ENCODE results near the gene IPO13.

Gene IPO13

GRCh38 chr1:43957407-43958040, 10.8 kb downstream of the IPO13 start:
- no peak for DNase-seq (ENCODE audit: low read depth in 2 of 2)
- no peak for TF ChIP-seq CTCF (IDR thresholded peaks at IDR 0.05; ENCODE audit: low read depth, low read length)
- H3K4me3 ChIP-seq (replicated peaks in 1 of 2; ENCODE audit: low read depth in 2 of 2, low read length in 2 of 2), result no peak overlapping the region

- no peak for TF ChIP-seq CTCF (IDR thresholded peaks at IDR 0.05; ENCODE audit: low read depth, low read length)
- H3K4me3 ChIP-seq (replicated peaks in 1 of 2; ENCODE audit: low read depth in 2 of 2, low read length in 2 of 2), result no peak overlapping the region
- no peak for DNase-seq (ENCODE audit: low read depth in 2 of 2)
Measured at GRCh38 chr1:43958351-43959255, 11.9 kb downstream of the IPO13 start.

GRCh38 chr1:43960798-43961197, 14.0 kb downstream of the IPO13 start:
- no peak overlapping the region for H3K4me3 ChIP-seq (replicated peaks in 1 of 2; ENCODE audit: low read depth in 2 of 2, low read length in 2 of 2)
- no peak for TF ChIP-seq CTCF (IDR thresholded peaks at IDR 0.05; ENCODE audit: low read depth, low read length)

GRCh38 chr1:43961692-43962091, 14.9 kb downstream of the IPO13 start:
- DNase-seq (ENCODE audit: low read depth in 2 of 2), result no peak
- no peak for TF ChIP-seq CTCF (IDR thresholded peaks at IDR 0.05; ENCODE audit: low read depth, low read length)
- H3K4me3 ChIP-seq (replicated peaks in 1 of 2; ENCODE audit: low read depth in 2 of 2, low read length in 2 of 2), result no peak overlapping the region

More at GRCh38 chr1:43960798-43961197, 14.0 kb downstream of the IPO13 start:
- DNase-seq (ENCODE audit: low read depth in 2 of 2), result no peak

GRCh38 chr1:43962324-43962723, 15.6 kb downstream of the IPO13 start:
- DNase-seq (ENCODE audit: low read depth in 2 of 2), result no peak
- no peak for TF ChIP-seq CTCF (IDR thresholded peaks at IDR 0.05; ENCODE audit: low read depth, low read length)
- H3K4me3 ChIP-seq (replicated peaks in 1 of 2; ENCODE audit: low read depth in 2 of 2, low read length in 2 of 2), result no peak overlapping the region

GRCh38 chr1:43963006-43963405, 16.3 kb downstream of the IPO13 start:
- no peak for DNase-seq (ENCODE audit: low read depth in 2 of 2)
- H3K4me3 ChIP-seq (replicated peaks in 1 of 2; ENCODE audit: low read depth in 2 of 2, low read length in 2 of 2), result no peak overlapping the region
- TF ChIP-seq CTCF (IDR thresholded peaks at IDR 0.05; ENCODE audit: low read depth, low read length), result no peak
